HG02981 (cell line): ENCODE data around the gene SLC6A1.

Source experiments
- ATAC-seq: cut with Tn5 transposase; IDR thresholded peaks from one replicate; pipeline ENCODE4 v1.9.1; 2021; ENCODE audit warnings: mild to moderate bottlenecking, moderate library complexity; ENCODE audit not compliant: unreplicated experiment

SLC6A1 gene

GRCh38 chr3:10992943-10993728 is 588 bp downstream of the SLC6A1 start:
- ATAC-seq: no peak

DNA sequence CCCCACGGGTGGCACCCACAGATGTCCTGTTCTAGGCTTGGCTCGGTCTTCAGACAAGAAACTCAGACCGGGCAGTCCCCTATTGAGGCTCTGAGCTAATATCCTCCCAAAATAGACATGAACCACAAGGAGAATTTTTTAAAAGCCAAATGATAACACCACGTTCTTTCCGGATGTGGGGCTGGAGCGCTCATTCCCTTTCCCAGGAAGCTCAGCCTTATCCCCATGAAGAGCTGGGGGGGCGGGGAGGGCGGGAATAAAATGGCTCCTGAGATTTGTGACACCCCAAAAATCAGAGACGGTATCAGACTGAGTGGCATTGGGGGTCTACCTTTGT is 1.1 kb downstream of the SLC6A1 start:
- ATAC-seq: no peak

DNA sequence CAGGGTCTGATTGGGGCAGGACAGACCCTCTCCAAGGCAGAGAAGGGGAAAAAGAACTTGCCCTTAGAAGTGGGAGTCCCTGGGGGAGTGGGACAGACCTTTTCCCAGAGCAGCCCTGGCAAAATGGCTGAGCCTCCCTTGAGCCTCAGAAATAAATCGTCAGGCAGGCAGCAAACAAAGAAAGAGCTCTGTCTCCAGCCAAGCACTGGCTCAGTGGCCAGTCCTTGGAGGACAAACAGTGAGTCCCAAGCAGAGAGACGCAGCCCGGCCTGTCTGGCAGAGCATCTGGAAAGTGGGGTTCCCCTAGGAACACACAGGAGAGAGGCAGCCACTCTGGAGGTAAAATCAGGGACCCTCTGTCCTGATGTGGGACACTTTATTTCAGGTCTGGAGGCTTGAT is 1.8 kb downstream of the SLC6A1 start:
- no peak for ATAC-seq

GRCh38 chr3:10995871-10996270 is 3.3 kb downstream of the SLC6A1 start:
- no peak for ATAC-seq

DNA sequence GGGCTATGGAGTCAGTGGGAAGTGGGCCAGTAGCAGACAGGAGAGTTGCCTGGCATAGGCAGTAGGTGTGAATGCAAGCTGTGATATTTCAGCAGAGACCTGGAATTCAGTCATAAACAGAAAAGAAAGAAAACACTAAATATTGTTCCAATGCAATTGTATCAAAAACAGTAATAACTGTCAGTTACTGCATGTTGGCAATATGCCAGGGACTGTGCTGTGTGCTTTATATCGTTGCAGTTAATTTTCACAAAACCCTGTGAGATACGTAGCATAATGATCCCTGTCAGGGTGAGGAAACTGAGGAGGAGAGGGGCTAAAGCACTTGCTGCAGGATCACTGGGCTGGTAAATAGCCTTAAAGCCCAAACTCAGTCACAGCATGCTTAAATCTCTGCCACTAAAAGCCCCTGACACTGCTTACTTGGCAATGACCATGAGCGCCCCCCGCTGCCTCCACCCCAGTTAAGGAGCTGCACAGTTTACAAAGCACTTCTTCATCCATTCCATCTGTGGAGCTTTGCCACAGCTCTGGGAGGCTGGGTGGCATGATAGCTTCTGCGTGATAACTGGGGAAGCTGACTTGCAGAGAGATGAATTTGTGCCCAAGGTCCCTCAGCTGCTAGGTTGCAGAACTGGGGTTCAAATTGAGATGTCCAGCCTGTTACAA is 3.9 kb downstream of the SLC6A1 start:
- ATAC-seq: no peak

DNA sequence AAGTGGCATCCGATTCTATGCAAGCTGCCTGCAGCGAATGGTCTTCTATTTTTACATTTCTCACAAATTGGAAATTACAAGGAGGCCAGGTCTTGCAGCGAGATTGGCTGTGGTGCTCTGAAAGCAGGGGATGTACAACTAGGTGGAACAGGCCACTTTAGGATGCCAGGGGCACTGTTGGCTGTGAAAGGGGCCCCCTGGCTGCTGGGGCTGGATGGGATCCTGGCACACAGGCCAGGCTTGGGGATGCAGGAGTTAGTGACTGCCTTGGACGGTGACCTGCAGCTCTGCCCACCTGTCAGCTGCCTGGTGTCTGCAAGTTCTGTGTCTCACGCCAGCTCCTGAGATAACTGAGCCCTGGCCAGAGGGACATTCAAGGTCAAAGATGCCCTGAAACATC is 4.6 kb downstream of the SLC6A1 start:
- ATAC-seq: no peak

DNA sequence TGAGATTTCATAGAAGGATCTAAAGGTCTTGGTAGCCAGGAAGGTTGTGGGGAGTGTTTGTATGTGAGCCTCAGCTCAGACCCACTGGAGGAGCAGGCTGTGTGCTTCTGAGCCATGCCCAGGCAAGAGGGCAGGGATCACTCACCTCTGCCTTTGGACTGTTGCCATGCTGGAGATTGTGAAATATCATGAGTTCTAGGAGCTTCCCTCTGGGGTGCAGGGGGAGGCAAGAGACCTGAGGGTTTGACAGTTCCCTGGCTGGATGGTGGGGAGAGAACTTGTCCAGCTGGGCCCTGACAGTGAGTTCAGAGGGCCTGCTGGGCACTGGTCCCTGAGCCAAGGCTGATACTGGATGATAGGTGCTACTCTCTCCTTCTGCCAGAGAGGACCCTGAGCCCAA is 6.0 kb downstream of the SLC6A1 start:
- ATAC-seq: no peak

DNA sequence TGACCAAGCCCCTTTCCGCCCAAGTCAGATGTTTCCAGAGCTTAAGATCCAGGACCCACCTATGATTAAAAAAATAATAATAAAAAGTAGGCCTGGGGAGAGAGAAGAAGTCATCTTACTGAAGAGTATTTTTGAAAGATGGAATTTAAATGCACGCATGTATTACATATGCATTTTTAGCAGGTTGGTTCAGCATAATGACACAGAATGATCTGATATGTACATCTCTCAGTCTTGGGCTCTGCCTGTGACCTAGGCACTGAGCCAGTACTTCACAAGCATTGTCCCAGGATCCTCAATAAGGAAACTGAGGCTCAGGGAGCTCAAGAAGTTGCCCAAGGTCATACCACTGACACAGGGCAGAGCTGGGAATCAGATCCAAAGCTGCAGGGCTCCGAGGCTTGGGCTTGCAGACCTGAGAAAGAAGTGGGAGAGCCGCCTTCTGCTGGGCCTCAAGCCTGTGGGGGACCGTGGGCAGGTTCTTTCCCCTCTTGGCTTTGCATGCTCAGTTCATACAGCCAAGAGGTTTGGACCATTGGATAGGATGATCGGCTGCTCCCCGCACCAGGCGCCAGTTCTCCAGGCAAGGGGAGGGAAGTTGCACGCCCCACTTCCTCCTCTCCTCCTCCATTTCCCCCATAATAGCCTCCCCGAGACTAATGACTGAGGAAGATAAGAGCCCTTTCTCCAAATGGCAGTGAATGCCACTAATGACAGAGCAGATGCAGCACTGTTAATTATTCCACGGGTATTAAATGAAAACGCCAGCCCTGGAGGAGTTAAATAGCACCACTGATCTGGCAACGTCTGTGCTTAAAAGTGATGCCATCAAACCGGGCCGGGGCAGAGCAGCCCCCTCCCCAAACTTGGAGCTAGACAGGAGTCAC is 6.9 kb downstream of the SLC6A1 start:
- no peak for ATAC-seq

- no peak for ATAC-seq
Observed at GRCh38 chr3:11000528-11000927, 8.0 kb downstream of the SLC6A1 start.

DNA sequence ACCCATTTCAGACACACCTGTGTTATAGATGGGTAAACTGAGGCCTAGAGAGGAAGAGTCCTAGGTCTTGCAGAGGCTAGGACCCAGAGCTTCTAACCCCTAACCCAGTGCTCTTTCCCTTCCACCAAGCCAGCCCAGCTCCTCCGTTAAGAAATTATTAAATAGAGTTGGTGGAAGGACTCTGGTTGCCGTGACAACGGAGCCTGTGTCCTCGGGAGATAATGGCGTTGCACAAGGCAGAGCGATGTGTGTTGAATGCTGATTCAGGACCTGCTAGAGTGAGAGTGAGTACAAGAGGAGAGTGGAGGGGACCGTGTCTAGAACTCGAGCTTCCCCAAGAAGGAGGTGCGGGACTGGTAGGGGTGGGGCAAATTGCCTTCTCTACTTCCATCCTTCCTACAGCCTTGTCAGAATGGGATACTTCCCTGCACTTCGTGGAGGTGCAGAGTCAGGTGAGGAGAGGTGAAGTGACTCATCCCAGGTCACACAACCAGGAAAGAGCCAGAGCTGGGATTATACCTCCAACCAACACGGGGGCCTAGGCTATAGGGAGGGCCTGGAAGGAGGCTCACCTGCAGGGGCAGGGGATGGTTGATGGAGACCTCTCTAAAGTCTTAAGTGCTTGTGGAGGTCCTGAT is 8.6 kb downstream of the SLC6A1 start:
- ATAC-seq: no peak

- ATAC-seq: no peak
Observed at GRCh38 chr3:11001658-11002021, 9.1 kb downstream of the SLC6A1 start.

DNA sequence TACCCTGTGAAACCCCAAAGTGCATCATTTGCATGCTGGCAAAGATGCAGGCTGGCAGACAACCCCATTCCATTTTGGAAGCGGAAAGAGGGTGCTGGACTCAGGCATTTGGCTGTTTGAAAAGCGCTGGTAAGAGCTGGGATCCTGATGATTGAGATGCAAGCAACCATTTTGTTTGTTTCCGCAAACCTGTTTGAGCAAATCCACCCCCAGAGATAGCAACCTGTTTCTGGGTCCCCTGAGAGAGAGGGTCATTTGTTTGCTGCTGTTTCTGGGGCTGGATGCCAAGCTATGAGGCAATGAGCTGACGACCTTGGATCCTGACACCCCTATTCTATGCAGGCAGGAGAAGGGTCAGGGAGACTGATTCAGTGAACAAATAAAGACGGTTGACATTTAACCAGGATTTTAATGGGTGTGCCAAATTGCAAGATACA is 9.8 kb downstream of the SLC6A1 start:
- no peak for ATAC-seq

GRCh38 chr3:11004563-11004962 is 12.0 kb downstream of the SLC6A1 start:
- no peak for ATAC-seq

- ATAC-seq: no peak
Observed at GRCh38 chr3:11005686-11006256, 13.2 kb downstream of the SLC6A1 start.

DNA sequence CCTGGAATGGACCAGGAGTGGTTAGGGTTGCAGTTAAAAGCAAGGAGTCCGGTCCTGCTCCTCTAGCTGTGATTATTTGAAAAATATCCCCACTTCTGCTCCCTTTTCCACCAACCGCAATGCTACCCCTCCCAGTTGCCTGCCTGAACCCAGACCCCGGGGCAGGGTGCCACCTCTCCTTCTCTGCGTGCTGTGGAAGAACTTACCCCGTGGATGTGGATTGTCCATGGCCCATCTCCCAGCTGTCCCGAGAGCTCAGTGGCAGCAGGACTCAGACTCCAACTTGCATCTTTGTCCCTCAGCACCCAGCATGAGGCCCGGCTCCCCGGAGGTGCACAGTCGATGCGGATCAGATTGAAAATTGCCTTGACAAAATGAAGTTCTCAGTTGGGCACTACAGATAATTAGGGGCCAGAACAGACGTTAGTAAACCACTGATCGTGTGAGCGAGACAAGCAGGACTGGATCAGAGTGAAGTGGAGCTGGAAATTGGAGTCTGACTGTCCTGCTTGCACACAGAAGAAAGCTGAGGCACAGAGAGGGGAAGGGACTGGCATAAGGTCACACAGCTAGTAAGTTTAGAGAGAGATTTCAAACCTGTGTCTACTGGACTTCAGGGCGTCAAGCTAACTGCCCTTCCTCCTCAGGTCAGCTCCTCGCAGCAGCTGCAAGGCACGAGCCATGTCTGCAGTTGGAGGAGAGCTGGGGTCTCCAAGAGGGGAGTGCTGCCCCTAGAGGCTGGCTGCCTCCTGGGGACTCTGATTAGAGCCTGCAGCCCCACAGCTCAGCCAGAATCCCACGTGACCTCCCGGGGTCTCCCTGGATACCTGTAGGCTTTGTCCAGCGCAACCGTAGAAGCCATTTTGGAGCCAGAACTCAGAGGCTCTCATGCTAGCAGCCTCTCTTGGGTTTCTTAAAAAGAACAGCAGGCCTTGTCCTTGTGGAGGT is 14.7 kb downstream of the SLC6A1 start:
- no peak for ATAC-seq

DNA sequence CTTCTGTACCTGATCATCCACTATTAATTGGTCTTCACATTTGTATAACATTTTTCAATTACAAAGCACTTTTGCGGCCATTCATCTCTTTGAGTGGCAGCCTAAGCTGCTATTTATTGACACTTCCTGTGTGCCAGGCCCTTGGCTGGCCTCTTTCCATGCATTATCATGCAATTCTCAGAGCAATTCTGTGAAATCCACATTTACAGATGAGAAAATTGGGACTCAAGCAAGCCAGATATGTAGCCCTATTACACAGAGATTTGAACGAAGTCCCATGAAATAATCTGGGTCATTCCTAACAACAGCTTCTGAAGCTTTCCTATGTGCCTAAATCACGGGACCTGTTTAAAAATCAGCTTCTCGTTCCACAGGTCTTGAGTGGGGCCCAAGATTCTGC is 17.4 kb downstream of the SLC6A1 start:
- no peak for ATAC-seq

DNA sequence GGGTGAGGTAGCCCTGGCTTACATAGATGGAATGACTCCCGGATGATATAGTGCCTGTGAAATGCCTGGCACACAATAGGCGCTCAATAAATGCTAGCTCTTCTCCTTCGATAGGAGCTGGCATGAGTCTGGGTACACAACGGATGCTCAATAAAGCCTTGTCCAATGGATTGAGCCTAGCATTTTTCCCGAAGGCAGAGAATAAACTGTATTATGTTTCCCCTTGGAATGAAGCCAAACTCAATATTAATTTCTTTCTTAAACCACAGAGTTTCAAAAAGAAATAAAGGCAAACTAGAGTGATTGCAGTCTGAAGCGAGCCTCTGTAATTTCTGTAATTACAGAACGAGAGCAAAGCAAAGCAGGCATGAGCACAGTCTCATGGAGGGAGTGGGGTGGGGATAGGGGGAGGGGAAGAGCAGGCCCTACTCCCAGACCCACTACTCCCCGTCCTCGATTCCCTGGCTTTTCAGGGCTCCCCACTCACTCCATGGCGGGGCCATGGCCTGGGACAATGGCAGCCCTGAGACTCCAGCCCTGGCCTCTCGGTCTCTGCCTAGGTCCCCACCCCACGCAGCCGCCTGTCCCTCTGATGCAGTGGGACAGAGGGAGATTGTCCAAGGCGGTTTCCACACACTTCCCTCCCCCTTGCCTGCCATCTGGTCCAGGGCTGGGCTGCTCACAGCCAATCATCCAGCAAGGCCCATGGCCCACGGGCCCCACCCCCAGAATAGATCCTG is 18.0 kb downstream of the SLC6A1 start:
- no peak for ATAC-seq

GRCh38 chr3:11014253-11014652 is 21.7 kb downstream of the SLC6A1 start:
- ATAC-seq: no peak

DNA sequence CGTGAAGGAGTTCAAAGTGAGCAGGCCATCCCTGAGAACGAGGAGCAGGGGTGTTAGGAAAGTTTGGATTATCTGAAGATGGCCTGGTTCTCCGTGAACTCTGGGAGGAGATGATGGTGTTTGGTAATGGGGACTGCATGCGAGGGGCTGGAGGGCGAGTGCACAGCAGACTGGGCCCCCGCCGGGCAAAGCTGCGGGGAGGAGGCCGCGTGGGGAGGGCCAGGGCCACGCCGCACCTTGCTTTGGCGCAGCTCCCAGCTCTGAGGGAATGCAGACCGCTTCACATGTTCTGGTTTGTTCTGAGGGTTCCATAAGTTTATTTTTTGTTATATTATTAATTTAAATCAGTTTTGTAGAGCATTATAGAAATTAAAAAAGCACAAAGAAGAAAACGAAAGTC is 22.2 kb downstream of the SLC6A1 start:
- no peak for ATAC-seq
